Measurements from ENCODE around the gene ZNF584.

The ZNF584 gene

DNA sequence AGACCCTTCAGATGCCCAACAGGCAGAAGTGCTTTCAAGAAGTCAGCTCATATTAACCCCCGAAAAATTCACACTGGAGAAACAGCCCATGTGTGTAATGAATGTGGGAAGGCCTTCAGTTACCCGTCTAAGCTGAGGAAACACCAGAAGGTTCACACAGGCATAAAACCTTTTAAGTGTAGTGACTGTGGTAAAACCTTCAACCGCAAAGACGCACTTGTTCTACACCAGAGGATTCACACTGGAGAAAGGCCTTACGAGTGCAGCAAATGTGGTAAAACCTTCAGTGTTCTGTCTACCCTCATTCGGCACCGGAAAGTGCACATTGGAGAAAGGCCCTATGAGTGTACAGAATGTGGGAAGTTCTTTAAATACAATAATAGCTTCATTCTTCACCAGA lies 8.6 kb downstream of the ZNF584 start:
- Histone ChIP-seq H3K27me3 (ENCODE audit: low read depth, low read length) (no peaks in the 10 kb centered on the region), H3K79me2 (ENCODE audit: low read length) (0 out of 2 replicates have a peak, but pooled peaks cover 4% of the 10 kb centered on the region), H3K36me3 (replicated peaks; ENCODE audit: low read depth, low read length) (peaks cover 44% of the 10 kb centered on the region), H3K27ac (ENCODE audit: low read length) (no peak overlapping the region), H3K4me3 (ENCODE audit: low read length) (no peak overlapping the region), H3K4me2 (ENCODE audit: low read length) (no peak overlapping the region), H3K9me3 (ENCODE audit: insufficient read depth, low read length) (no peaks in the 10 kb centered on the region), H3K4me1 (ENCODE audit: low read length) (no peaks in the 10 kb centered on the region), H2AFZ (ENCODE audit: low read depth, low read length) (no peak overlapping the region), H3K9ac (ENCODE audit: low read length) (no peak overlapping the region), H4K20me1 (ENCODE audit: insufficient read depth, low read length) (no peaks in the 10 kb centered on the region)
- TF ChIP-seq EZH2phosphoT487 (IDR thresholded peaks at IDR 0.05; ENCODE audit: low read depth): no peak
- TF ChIP-seq, protein P1, sequence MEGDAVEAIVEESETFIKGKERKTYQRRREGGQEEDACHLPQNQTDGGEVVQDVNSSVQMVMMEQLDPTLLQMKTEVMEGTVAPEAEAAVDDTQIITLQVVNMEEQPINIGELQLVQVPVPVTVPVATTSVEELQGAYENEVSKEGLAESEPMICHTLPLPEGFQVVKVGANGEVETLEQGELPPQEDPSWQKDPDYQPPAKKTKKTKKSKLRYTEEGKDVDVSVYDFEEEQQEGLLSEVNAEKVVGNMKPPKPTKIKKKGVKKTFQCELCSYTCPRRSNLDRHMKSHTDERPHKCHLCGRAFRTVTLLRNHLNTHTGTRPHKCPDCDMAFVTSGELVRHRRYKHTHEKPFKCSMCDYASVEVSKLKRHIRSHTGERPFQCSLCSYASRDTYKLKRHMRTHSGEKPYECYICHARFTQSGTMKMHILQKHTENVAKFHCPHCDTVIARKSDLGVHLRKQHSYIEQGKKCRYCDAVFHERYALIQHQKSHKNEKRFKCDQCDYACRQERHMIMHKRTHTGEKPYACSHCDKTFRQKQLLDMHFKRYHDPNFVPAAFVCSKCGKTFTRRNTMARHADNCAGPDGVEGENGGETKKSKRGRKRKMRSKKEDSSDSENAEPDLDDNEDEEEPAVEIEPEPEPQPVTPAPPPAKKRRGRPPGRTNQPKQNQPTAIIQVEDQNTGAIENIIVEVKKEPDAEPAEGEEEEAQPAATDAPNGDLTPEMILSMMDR (IDR thresholded peaks at IDR 0.05; ENCODE audit: low read depth, low read length): no peak

DNA sequence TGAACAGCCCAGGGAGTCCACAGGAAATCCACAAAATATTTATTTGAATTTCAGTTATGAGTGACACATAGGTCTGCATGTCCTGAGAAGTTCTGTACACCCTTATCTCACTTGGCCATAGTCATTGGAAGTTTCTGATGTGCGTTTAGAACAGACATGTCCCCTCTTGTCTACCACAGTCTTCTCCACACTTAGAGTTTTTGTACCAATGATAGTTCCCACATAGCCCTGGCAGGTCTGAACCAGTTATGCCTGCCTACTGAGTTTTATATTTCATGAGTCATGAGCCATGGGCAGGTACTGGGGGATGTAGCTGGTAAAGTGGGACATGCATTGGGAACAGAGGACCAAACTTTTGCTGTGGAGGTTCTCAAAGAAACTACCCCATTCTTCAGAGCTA lies 20.2 kb downstream of the ZNF584 start:
- no peaks in the 10 kb centered on the region for H3K27me3 ChIP-seq (ENCODE audit: low read depth, low read length)
- H4K20me1 ChIP-seq (ENCODE audit: insufficient read depth, low read length): no peaks in the 10 kb centered on the region
- H3K4me3 ChIP-seq (ENCODE audit: low read length): no peak overlapping the region
- H3K4me1 ChIP-seq (ENCODE audit: low read length): no peaks in the 10 kb centered on the region
- TF ChIP-seq, protein P1 (IDR thresholded peaks at IDR 0.05; ENCODE audit: low read depth, low read length): no peak
- TF ChIP-seq EZH2phosphoT487 (IDR thresholded peaks at IDR 0.05; ENCODE audit: low read depth): no peak
- H3K36me3 ChIP-seq (replicated peaks; ENCODE audit: low read depth, low read length): peaks cover 11% of the 10 kb centered on the region
- H3K9me3 ChIP-seq (ENCODE audit: insufficient read depth, low read length): no peaks in the 10 kb centered on the region
- H3K9ac ChIP-seq (ENCODE audit: low read length): no peak overlapping the region
- no peaks in the 10 kb centered on the region for H3K79me2 ChIP-seq (ENCODE audit: low read length)
- no peak overlapping the region for H3K4me2 ChIP-seq (ENCODE audit: low read length)
- H2AFZ ChIP-seq (ENCODE audit: low read depth, low read length): no peak overlapping the region
- H3K27ac ChIP-seq (ENCODE audit: low read length): no peak overlapping the region

DNA sequence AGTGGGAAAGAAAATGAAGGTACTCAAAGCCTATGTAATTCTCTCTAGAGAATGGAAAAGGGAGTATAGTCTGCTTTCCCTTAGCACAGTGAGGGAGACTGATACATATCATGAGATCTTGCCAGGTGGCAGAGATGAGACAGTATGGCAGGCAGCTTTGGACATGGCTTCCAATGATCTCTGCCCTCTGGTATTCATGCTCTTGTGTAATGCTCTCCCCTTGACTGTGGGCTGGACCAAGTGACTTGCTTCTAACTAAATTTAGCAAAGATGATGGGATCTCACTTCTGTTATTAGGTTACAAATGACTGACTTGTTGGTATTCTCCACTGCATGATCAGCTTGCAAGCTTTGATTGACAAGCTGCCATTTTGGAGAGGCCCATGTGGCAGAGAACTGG lies 21.3 kb downstream of the ZNF584 start:
- Histone ChIP-seq H3K4me2 (ENCODE audit: low read length) (no peak overlapping the region), H3K27me3 (ENCODE audit: low read depth, low read length) (no peaks in the 10 kb centered on the region), H3K9me3 (ENCODE audit: insufficient read depth, low read length) (no peaks in the 10 kb centered on the region), H4K20me1 (ENCODE audit: insufficient read depth, low read length) (no peaks in the 10 kb centered on the region), H3K4me1 (ENCODE audit: low read length) (no peaks in the 10 kb centered on the region), H3K79me2 (ENCODE audit: low read length) (no peaks in the 10 kb centered on the region), H2AFZ (ENCODE audit: low read depth, low read length) (no peak overlapping the region), H3K36me3 (replicated peaks; ENCODE audit: low read depth, low read length) (peaks cover 20% of the 10 kb centered on the region), H3K27ac (ENCODE audit: low read length) (no peak overlapping the region), H3K9ac (ENCODE audit: low read length) (no peak overlapping the region), H3K4me3 (ENCODE audit: low read length) (no peak overlapping the region)
- TF ChIP-seq, protein P1 (IDR thresholded peaks at IDR 0.05; ENCODE audit: low read depth, low read length): no peak
- no peak for TF ChIP-seq EZH2phosphoT487 (IDR thresholded peaks at IDR 0.05; ENCODE audit: low read depth)

DNA sequence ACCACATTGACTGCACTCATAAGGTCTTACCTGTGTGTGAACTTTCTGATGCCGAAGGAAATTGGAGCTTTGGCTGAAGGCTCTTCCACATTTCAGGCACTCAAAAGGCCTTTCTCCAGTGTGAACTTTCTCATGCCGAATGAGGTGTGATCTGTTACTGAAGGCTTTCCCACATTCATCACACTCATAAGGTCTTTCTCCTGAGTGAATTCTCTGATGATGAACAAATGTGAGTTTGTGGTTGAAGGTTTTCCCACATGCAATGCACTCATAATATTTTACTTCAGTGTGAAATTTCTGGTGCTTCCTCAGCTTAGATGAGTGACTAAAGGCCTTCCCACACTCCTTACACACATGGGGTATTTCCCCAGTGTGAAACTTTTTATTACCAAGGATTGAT lies 25.8 kb downstream of the ZNF584 start:
- H3K9me3 ChIP-seq (ENCODE audit: insufficient read depth, low read length): no peaks in the 10 kb centered on the region
- H3K9ac ChIP-seq (ENCODE audit: low read length): no peak overlapping the region
- H3K4me3 ChIP-seq (ENCODE audit: low read length): no peak overlapping the region
- no peak overlapping the region for H3K27ac ChIP-seq (ENCODE audit: low read length)
- no peaks in the 10 kb centered on the region for H3K79me2 ChIP-seq (ENCODE audit: low read length)
- TF ChIP-seq, protein P1 (IDR thresholded peaks at IDR 0.05; ENCODE audit: low read depth, low read length): no peak
- TF ChIP-seq EZH2phosphoT487 (IDR thresholded peaks at IDR 0.05; ENCODE audit: low read depth): no peak
- H4K20me1 ChIP-seq (ENCODE audit: insufficient read depth, low read length): no peaks in the 10 kb centered on the region
- no peaks in the 10 kb centered on the region; the same call in 1 of the 2 replicates for H3K4me1 ChIP-seq (ENCODE audit: low read length)
- no peak overlapping the region for H3K4me2 ChIP-seq (ENCODE audit: low read length)
- H3K27me3 ChIP-seq (ENCODE audit: low read depth, low read length): no peaks in the 10 kb centered on the region
- peaks cover 21% of the 10 kb centered on the region for H3K36me3 ChIP-seq (replicated peaks; ENCODE audit: low read depth, low read length)
- no peak overlapping the region for H2AFZ ChIP-seq (ENCODE audit: low read depth, low read length)

All from OCI-LY3 (cell line).